Erythroblast (primary cell): ENCODE data around the gene NAAA.

Experiments
- GATA1 ChIP-seq: IDR thresholded peaks from 2 replicates; pipeline ENCODE4 v1.6.1; 2011; ENCODE audit warnings: low read depth, mild to moderate bottlenecking, control low read depth, low read length, moderate library complexity
- POLR2A ChIP-seq: IDR thresholded peaks from 2 replicates; pipeline ENCODE4 v1.6.1; 2011; ENCODE audit warnings: mild to moderate bottlenecking, low read length

DNA sequence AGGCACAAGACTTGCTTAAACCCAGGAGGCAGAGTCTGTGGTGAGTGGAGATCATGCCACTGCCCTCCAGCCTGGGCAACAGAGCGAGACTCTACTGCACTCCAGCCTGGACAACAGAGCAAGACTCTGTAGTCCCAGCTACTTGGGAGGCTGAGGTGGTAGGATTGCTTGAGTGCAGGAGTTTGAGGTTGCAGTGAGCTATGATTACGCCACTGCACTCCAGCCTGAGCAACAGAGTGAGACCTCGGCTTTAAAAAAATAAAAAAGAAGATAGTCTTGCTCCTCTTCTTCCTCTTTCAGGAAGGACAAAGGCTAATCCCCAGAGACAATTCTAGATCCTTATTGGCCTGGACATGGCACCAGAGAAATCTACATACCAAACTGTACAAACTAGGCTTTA is 32.8 kb downstream of the NAAA start:
- TF ChIP-seq POLR2A (no peak), GATA1 (no peak)
